Neutrophil (primary cell): ENCODE measurements around the gene PABPC1L.

Source experiments
- H3K27ac ChIP-seq: fragments of 200-600 bp; sonication (generic); 2 replicates; pipeline ENCODE4 v1.5.1; 2016; ENCODE audit warnings: mild to moderate bottlenecking, moderate library complexity
- H3K27me3 ChIP-seq: fragments of 200-600 bp; sonication (generic); 2 replicates; pipeline ENCODE4 v1.6.0; 2016; ENCODE audit warnings: mild to moderate bottlenecking
- H3K36me3 ChIP-seq: fragments of 200-600 bp; sonication (generic); 2 replicates; pipeline ENCODE4 v1.5.1; 2017
- H3K4me1 ChIP-seq, 2 experiments: fragments of 200-600 bp in 1 of 2; sonication (generic) in 1 of 2; 1 replicate in 1 of 2; 2 replicates in 1 of 2; pipeline versions ENCODE4 v1.5.1 to v1.6.1; 2013 to 2016; ENCODE audit warnings: low read depth in 1 of 2, low read length in 1 of 2, mild to moderate bottlenecking in 1 of 2, moderate library complexity in 1 of 2; ENCODE audit not compliant: control insufficient read depth in 1 of 2, insufficient read depth in 1 of 2
- H3K4me3 ChIP-seq, 2 experiments: fragments of 200-600 bp in 1 of 2; sonication (generic) in 1 of 2; 1 replicate in 1 of 2; 2 replicates in 1 of 2; pipeline ENCODE4 v1.5.1; 2013 to 2016; ENCODE audit warnings: low read depth in 1 of 2, low read length in 1 of 2, mild to moderate bottlenecking in 1 of 2, moderate library complexity in 1 of 2
- H3K9me3 ChIP-seq: fragments of 200-600 bp; sonication (generic); 2 replicates; pipeline ENCODE4 v1.5.1; 2016
- TF ChIP-seq, protein P1 (sequence below): fragments of 200-600 bp; sonication (generic); IDR thresholded peaks from 2 replicates; pipeline ENCODE4 v1.5.1; 2016; ENCODE audit warnings: antibody characterized with exemption

Gene PABPC1L

DNA sequence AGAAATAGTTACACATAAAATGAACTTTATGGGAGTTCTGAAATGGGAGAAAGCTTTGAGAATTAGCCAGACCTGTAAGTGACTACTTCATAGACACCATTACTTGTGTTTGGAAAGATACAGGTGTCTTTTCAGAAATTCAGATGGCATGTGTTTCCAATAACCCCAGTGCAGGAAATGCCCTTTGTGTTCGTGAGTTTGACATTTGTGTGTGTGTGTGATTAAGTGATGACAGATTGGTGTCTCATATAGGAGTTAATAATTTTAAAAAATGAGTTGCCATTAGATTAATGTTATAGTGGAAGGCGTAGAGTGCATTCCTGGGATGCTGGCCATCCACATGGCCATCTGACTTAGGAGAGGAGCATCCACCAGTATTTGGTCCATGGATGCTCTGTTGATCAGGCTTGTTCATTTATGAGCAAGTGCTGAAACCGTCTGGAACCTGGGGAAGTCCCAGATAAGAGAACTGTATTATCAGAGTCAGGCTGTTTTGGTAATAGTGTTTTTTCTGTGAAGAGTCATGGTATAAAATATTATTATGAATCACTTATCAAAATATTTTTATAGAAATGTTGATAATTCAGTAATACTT, 59.5 kb downstream of the PABPC1L start:
- Histone ChIP-seq H3K27me3 (no peaks in the 10 kb centered on the region), H3K36me3 (peaks cover 26% of the 10 kb centered on the region), H3K27ac (peak overlapping the region; percentile 97), H3K9me3 (no peaks in the 10 kb centered on the region), H3K4me1 (peaks cover 62 to 67% of the 10 kb centered on the region in 2 experiments), H3K4me3 (peak overlapping the region; percentile 32 to 82)
- TF ChIP-seq, protein P1, sequence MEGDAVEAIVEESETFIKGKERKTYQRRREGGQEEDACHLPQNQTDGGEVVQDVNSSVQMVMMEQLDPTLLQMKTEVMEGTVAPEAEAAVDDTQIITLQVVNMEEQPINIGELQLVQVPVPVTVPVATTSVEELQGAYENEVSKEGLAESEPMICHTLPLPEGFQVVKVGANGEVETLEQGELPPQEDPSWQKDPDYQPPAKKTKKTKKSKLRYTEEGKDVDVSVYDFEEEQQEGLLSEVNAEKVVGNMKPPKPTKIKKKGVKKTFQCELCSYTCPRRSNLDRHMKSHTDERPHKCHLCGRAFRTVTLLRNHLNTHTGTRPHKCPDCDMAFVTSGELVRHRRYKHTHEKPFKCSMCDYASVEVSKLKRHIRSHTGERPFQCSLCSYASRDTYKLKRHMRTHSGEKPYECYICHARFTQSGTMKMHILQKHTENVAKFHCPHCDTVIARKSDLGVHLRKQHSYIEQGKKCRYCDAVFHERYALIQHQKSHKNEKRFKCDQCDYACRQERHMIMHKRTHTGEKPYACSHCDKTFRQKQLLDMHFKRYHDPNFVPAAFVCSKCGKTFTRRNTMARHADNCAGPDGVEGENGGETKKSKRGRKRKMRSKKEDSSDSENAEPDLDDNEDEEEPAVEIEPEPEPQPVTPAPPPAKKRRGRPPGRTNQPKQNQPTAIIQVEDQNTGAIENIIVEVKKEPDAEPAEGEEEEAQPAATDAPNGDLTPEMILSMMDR = no peak

DNA sequence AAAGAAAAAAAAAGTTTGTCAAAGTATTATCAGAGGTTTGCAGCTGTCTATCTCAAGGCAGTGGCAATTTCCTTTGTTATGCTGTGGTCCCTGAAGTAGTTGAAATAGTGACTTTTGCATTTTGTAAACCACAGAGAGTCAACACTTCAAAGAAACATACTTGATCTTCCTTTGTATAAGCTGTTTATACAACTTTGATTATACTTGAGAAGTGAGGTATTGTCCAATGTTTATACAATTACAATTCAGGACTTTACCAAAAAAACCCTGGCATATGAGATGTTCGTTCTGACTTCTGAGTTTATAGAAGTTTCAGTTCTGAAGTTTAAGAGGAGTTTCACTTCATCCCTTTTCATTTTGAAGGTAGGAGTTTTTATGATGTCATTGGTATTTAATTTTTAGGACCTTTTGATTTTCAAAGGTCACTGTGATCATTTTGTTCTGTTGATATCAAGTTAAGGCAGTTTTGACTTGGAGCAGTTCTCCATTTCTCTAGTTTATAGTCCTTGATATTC, 60.4 kb downstream of the PABPC1L start:
- Histone ChIP-seq H3K36me3 (peaks cover 35% of the 10 kb centered on the region), H3K4me3 (peak overlapping the region; percentile 27 to 82), H3K27me3 (no peaks in the 10 kb centered on the region), H3K4me1 (peaks cover 64 to 66% of the 10 kb centered on the region in 2 experiments), H3K27ac (peak overlapping the region; percentile 97), H3K9me3 (no peaks in the 10 kb centered on the region)
- TF ChIP-seq, protein P1 = no peak

DNA sequence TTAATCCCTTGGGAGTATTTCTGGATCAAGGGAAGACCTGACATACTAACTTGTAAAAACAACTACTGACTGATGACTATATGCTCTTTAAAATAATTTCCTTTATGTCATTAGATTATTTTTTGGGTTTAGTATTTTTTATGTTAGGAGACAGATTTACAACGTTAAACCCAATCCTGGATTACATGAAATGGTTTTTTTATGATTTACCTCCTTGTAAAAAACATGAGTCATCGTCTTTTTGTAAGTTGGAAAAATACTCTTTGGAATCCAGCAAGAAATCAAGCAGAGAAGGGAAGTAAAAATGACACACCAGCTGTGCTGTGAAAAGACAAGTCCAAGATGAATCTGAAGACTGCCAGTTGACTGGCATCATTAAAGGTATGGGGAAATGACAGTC, 63.2 kb downstream of the PABPC1L start:
- TF ChIP-seq, protein P1 = no peak
- Histone ChIP-seq H3K27ac (peak overlapping the region; percentile 99), H3K4me3 (no peak overlapping the region), H3K4me1 (peaks cover 58 to 70% of the 10 kb centered on the region in 2 experiments), H3K9me3 (no peaks in the 10 kb centered on the region), H3K36me3 (peaks cover 50% of the 10 kb centered on the region), H3K27me3 (no peaks in the 10 kb centered on the region)

DNA sequence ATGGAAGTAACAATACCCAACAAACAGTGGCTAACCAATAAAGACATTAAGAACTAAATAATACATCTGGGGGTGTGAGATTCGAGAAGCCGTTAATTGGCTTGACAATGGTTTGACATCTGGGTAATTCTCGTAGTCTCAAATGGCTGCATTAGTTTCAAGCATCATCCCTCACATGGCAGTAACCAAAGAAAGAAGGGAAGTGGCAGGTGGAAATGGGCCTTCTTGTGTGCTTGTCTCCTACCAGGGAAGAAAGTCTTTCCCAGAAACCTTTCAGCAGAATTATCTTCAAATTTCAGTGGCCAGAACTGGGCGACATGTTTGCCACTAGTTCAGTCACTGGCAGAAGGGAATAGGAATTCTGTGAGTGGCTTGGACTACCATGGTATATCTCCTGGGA, 66.8 kb downstream of the PABPC1L start:
- Histone ChIP-seq H3K36me3 (peaks cover 69% of the 10 kb centered on the region), H3K27ac (peak overlapping the region; percentile 99), H3K4me1 (peaks cover 58 to 68% of the 10 kb centered on the region in 2 experiments), H3K9me3 (no peaks in the 10 kb centered on the region), H3K27me3 (no peaks in the 10 kb centered on the region), H3K4me3 (no peak overlapping the region)
- TF ChIP-seq, protein P1 = no peak

DNA sequence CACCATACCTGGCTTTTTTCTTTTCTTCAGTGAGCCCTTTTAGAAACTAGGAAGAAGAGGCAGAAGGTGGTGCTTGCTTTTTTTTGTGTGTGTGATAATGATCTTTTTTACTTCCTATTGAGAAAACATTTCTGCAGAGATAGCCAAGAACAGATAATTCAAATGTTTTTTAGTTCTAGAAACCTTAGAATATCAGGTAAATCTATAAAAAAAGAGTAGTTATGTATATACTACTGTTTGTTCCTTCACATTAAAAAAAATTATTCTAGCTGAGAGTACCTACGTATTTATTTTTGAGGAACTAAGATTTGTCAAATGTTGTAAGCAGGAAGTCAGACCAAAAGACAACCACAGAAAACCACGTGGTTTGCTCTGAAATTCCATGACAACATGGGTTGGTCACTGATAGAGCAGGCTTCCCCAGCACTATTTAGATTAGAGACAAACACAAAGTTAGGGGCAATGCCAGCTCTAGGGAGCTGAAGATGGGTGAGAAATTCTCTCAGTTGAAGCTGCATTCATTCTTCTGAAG, 69.3 kb downstream of the PABPC1L start:
- Histone ChIP-seq H3K4me1 (peaks cover 74 to 81% of the 10 kb centered on the region in 2 experiments), H3K36me3 (peaks cover 69% of the 10 kb centered on the region), H3K4me3 (peak overlapping the region; percentile 49 to 51), H3K27ac (peak overlapping the region; percentile 99), H3K9me3 (no peaks in the 10 kb centered on the region), H3K27me3 (no peaks in the 10 kb centered on the region)
- TF ChIP-seq, protein P1 = no peak
